ENCODE results near the gene KLF11. TPM values are rescaled to one million over a fixed set of nuclear protein-coding genes. Genes with fewer than 3 reads are reported as not detected.

The KLF11 gene
- total and polyA plus RNA-seq, 2 of the 8 experiments (the other 6 are each of a cell fraction or from before 2014, with no cell fraction given) = 6.4 to 10.1 TPM

DNA sequence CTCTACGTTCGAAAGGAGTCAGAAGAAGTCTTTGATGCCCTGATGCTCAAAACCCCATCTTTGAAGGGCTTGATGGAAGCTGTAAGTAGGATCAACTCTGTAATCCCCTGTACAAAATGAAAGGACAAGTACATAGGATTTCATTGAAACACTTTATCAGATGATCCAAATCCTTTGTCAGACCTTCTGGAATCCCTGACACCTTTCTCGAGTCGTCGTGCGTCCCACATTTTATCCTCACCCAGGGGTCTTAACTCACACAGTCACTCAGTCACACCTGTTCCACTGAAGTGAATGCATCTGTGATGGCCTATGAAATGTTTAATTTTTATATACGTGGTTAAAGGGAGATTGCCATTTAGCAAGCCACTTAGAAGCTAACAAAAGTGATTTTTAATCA lies 47.0 kb upstream of the KLF11 start:
- no peak overlapping the region for H4K8ac ChIP-seq (ENCODE audit: extremely low read depth, insufficient read depth, low read length)
- POLR2A ChIA-PET (ENCODE audit: partially characterized antibody) = no interaction called here
- TF ChIP-seq, protein P1, sequence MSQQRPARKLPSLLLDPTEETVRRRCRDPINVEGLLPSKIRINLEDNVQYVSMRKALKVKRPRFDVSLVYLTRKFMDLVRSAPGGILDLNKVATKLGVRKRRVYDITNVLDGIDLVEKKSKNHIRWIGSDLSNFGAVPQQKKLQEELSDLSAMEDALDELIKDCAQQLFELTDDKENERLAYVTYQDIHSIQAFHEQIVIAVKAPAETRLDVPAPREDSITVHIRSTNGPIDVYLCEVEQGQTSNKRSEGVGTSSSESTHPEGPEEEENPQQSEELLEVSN (IDR thresholded peaks at IDR 0.05) = no peak
- TF ChIP-seq MAFK (IDR thresholded peaks at IDR 0.05; ENCODE audit: low read depth, low read length) = no peak
- no peak for TF ChIP-seq POU5F1 (IDR thresholded peaks at IDR 0.05; ENCODE audit: low read depth, low read length)
- TF ChIP-seq POLR2AphosphoS5 (IDR thresholded peaks at IDR 0.05; ENCODE audit: low read depth, low read length) = no peak
- TF ChIP-seq TEAD4 (IDR thresholded peaks at IDR 0.05; ENCODE audit: low read depth, low read length) = no peak
- TF ChIP-seq BCL11A (IDR thresholded peaks at IDR 0.05; ENCODE audit: low read depth in 2 of 2, low read length in 2 of 2) = no peak
- TF ChIP-seq JUN (IDR thresholded peaks at IDR 0.05; ENCODE audit: low read depth, low read length) = no peak
- no peak for TF ChIP-seq RBBP5 (IDR thresholded peaks at IDR 0.05; ENCODE audit: borderline replicate concordance, low read depth, low read length)
- TF ChIP-seq ZNF274 (IDR thresholded peaks at IDR 0.05; ENCODE audit: borderline replicate concordance, extremely low read depth, low read length) = no peak
- no peak for TF ChIP-seq CHD1 (IDR thresholded peaks at IDR 0.05; ENCODE audit: low read depth, low read length)
- TF ChIP-seq, protein P2, sequence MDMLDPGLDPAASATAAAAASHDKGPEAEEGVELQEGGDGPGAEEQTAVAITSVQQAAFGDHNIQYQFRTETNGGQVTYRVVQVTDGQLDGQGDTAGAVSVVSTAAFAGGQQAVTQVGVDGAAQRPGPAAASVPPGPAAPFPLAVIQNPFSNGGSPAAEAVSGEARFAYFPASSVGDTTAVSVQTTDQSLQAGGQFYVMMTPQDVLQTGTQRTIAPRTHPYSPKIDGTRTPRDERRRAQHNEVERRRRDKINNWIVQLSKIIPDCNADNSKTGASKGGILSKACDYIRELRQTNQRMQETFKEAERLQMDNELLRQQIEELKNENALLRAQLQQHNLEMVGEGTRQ (IDR thresholded peaks at IDR 0.05; ENCODE audit: low read length) = no peak
- no peak for TF ChIP-seq EP300 (IDR thresholded peaks at IDR 0.05; ENCODE audit: borderline replicate concordance in 1 of 2, low read depth in 2 of 2, low read length in 2 of 2)
- no peak for TF ChIP-seq CBX5 (IDR thresholded peaks at IDR 0.05; ENCODE audit: low read depth, low read length)

More for the DNA sequence above, 47.0 kb upstream of the KLF11 start:
- Histone ChIP-seq H2AFZ (ENCODE audit: low read length) (no peak overlapping the region), H3K4ac (replicated peaks; ENCODE audit: insufficient read length, low read depth, low read length) (no peak overlapping the region), H2AK5ac (ENCODE audit: low read depth, low read length) (no peak overlapping the region), H2BK12ac (ENCODE audit: low read depth, low read length) (no peak overlapping the region), H4K91ac (replicated peaks; ENCODE audit: insufficient read length, low read length) (no peak overlapping the region), H3K79me2 (ENCODE audit: control insufficient read depth in 1 of 2, insufficient read depth in 2 of 2, low read length in 2 of 2) (no peaks in the 10 kb centered on the region), H2BK120ac (replicated peaks; ENCODE audit: low read depth, low read length) (no peak overlapping the region), H3K56ac (replicated peaks; ENCODE audit: insufficient read length, low read depth, low read length) (no peak overlapping the region), H2BK15ac (ENCODE audit: low read length) (no peak overlapping the region), H4K5ac (ENCODE audit: insufficient read length, low read depth, low read length) (no peak overlapping the region), H3K9me3 (ENCODE audit: insufficient read depth in 2 of 2, low read depth in 1 of 2, low read length in 1 of 2) (no peaks in the 10 kb centered on the region), H3K4me3 (ENCODE audit: extremely low read depth in 1 of 4, insufficient read depth in 2 of 4, low read depth in 3 of 4, low read length in 4 of 4) (no peak overlapping the region), H3K36me3 (ENCODE audit: control insufficient read depth in 2 of 4, insufficient read depth in 4 of 4, low read length in 3 of 4) (no peaks in the 10 kb centered on the region), H4K20me1 (replicated peaks in 1 of 2; ENCODE audit: control insufficient read depth in 1 of 2, insufficient read depth in 2 of 2, low read length in 2 of 2) (no peaks in the 10 kb centered on the region), H2BK20ac (ENCODE audit: low read length) (no peak overlapping the region), H3K4me1 (replicated peaks in 1 of 4; ENCODE audit: control insufficient read depth in 3 of 4, insufficient read depth in 4 of 4, low read length in 3 of 4) (peaks cover 0 to under 1% (median 0%) of the 10 kb centered on the region in 4 experiments; a peak in 1 of 7 replicates), H3K18ac (ENCODE audit: extremely low read depth, low read length) (no peak overlapping the region), H3K79me1 (ENCODE audit: low read depth, low read length) (no peaks in the 10 kb centered on the region), H3K27ac (ENCODE audit: low read depth, low read length) (no peak overlapping the region), H3K23ac (ENCODE audit: insufficient read length) (no peak overlapping the region), H3K9ac (replicated peaks in 1 of 4; ENCODE audit: extremely low read depth in 1 of 4, low read depth in 3 of 4, low read length in 3 of 4) (no peak overlapping the region), H3K14ac (ENCODE audit: insufficient read length) (no peak overlapping the region), H3K4me2 (ENCODE audit: insufficient read depth in 1 of 2, low read depth in 2 of 2, low read length in 2 of 2) (no peak overlapping the region), H3K27me3 (replicated peaks in 1 of 4; ENCODE audit: control insufficient read depth in 3 of 4, extremely low read depth in 1 of 4, insufficient read depth in 3 of 4, low read length in 3 of 4) (no peaks in the 10 kb centered on the region), H3K23me2 (ENCODE audit: low read depth, low read length) (no peaks in the 10 kb centered on the region), H2BK5ac (ENCODE audit: low read depth, low read length) (no peak overlapping the region)
- CTCF ChIA-PET (ENCODE audit: partially characterized antibody) = interaction anchor here (1.2 to 4.3 kb wide), 4 partner anchors 11 to 195 kb away, joined by 3 to 46 read pairs (median 4); no protein-coding TSS in a partner anchor
- 88% methylated on average over 7 of the region's 7 CpGs; no CpG with 5 or more reads in 1 of the 2 experiments for WGBS, 2 experiments (ENCODE audit: extremely low coverage in 1 of 2, insufficient coverage in 1 of 2, insufficient read length in 1 of 2, insufficient replicate concordance in 2 of 2, low coverage in 1 of 2, low lambda C conversion rate in 2 of 2, missing lambda C conversion rate in 1 of 2)
- DNase-seq (ENCODE audit: low read depth in 1 of 2, low spot score in 2 of 2) (no peak), FAIRE-seq (no peak)
